Measurements from ENCODE around the gene KDM6A.

GRCh38 chrX:44962944-44963343 is 90.0 kb downstream of the KDM6A start:
- no peak for TF ChIP-seq CTCF (IDR thresholded peaks at IDR 0.05)
- TF ChIP-seq RELA (CRISPR knock-in tag; IDR thresholded peaks at IDR 0.05; ENCODE audit: borderline replicate concordance), result no peak
- TF ChIP-seq HMGXB4 (CRISPR knock-in tag; IDR thresholded peaks at IDR 0.05), result no peak
- TF ChIP-seq E2F4 (CRISPR knock-in tag; IDR thresholded peaks at IDR 0.05; ENCODE audit: borderline replicate concordance, low read depth), result no peak
- no peak for TF ChIP-seq SP1 (CRISPR knock-in tag; conservative IDR thresholded peaks at IDR 0.05)
- TF ChIP-seq ATF2 (CRISPR knock-in tag; IDR thresholded peaks at IDR 0.05; ENCODE audit: borderline replicate concordance, low read depth), result no peak

Data from WTC11 (cell line).